Adrenal gland (tissue), 5 donors: ENCODE measurements around the gene CAPN2.

ENCODE experiments used
- CTCF ChIP-seq, 6 experiments: fragments of 450-650 bp in 4 of 6; fragments of 200-600 bp in 2 of 6; sonication (generic) in 1 of 6; IDR thresholded peaks; 1 replicate in 5 of 6; 2 replicates in 1 of 6; pipeline versions ENCODE4 v1.5.1 to v1.8.0; 2016 to 2021; ENCODE audit warnings: antibody characterized with exemption in 6 of 6, mild to moderate bottlenecking in 2 of 6, moderate library complexity in 1 of 6
- POLR2A ChIP-seq, 2 donors: fragments of 450-650 bp; IDR thresholded peaks; one replicate each; pipeline ENCODE4 v1.6.1; 2017; ENCODE audit warnings: antibody characterized with exemption in 2 of 2, mild to moderate bottlenecking in 2 of 2, moderate library complexity in 1 of 2
- donor health status: DM: no; HTN: no; CAD: no.

- TF ChIP-seq CTCF (IDR thresholded peaks at IDR 0.05) (no peak), POLR2A (IDR thresholded peaks at IDR 0.05) (no peak)
Observed at GRCh38 chr1:223727541-223727940, 15.2 kb downstream of the CAPN2 start.
